Left renal pelvis (tissue), 4 donors: Measurements from ENCODE around the gene ARHGAP21. TPM values are rescaled to one million over a fixed set of nuclear protein-coding genes. Genes with fewer than 3 reads are reported as not detected.
"Not testable (repeated sequence)": the region's sequence is repeated elsewhere in the genome, so short reads cannot be mapped to it uniquely, and the experiment has no call there.

Source experiments
- DNase-seq, 4 donors: peaks; one replicate each; pipeline ENCODE4 v3.0.0-alpha.2; 2013; ENCODE audit warnings: low read depth in 4 of 4, low spot score in 3 of 4
- polyA plus RNA-seq, 4 donors: library from polyadenylated mRNA; unstranded; fragments of 120-200 nt; gene quantifications; one replicate each; pipeline ENCODE4 v1.2.1, GENCODE V29; 2013; ENCODE audit not compliant: insufficient read length in 4 of 4

The ARHGAP21 gene
- polyA plus RNA-seq, 4 donors, result 72.1 to 98.1 (median 87.8) TPM

- no peak for DNase-seq
Observed at GRCh38 chr10:24690961-24691512, 32.6 kb downstream of the ARHGAP21 start.

DNA sequence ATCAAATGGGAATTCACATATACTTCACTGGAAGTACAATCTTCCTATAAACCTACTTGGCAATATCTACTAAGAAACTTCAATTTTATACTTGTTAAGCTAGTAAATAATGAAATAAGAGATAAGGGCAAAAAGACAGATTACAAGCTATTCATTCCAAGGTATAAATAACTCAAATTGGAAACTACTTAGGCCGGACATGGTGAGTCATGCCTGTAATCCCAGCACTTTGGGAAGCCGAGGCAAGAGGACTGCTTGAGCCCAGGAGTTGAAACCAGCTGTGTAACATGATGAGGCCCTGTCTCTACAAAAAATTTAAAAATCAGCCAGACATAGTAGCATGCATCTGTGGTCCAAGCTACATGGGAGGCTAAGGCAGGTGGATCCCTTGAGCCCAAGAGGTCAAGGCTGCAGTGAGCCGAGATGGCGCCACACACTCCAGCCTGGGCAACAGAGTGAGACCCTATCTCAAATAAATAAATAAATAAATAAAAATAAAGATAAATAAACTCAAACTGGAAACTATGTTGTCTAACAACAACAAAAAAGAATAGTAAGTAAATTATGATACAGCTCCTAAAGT lies 37.6 kb downstream of the ARHGAP21 start:
- no peak for DNase-seq

DNA sequence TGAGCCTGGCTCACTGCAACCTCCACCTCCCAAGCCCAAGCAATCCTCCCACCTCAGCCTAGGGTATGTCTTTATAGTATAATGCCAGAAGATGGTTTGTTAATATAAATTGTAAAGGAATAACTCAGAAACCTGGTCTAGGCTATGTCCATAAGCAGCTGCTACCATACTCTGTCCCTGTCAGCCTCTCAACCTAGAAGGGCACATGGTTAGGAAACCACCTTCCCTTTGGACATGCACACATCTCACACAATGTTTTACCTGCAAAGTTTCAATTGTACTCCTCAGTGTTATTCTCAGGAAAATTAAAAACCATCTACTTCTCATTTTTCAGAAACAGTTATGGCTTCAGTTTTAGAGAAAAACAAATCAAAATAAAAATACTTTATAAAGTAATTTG lies 40.1 kb downstream of the ARHGAP21 start:
- no peak for DNase-seq

- DNase-seq, result no peak
Observed at GRCh38 chr10:24681572-24682088, 42.1 kb downstream of the ARHGAP21 start.

GRCh38 chr10:24680647-24681524 lies 42.8 kb downstream of the ARHGAP21 start:
- no peak for DNase-seq

GRCh38 chr10:24678757-24679156 lies 44.9 kb downstream of the ARHGAP21 start:
- no peak for DNase-seq

DNA sequence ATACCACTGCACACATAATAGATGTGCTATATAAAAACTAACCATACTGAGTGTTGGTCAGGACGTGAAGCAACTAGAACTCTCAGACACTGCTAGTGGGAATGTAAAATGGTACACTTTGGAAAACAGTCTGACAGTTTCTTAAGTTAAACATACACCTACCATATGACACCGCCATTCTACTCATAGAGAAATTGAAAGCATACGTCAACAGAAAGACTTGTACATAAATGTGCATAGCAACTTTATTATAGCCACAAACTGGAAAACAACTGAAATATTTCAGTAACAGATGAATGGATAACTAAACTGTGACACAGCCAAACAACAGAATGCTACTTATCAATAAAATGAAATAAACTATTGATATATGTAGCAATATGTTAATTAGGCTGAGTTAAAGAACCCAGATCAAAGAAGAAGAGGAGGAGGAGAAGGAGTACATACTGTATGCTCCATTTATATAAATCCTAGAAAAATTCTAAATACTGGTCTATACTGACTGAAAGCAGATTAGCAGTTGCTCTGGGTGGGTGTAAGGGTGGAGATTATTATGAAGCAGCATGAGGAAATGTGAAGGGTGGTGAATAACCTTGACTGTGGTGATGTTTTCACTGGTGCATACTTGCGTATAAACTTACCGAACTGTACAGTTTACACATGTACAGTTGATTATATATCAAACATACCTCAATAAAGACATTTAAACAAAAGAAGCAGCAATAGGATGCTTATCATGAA lies 48.6 kb downstream of the ARHGAP21 start:
- DNase-seq, result no peak

DNA sequence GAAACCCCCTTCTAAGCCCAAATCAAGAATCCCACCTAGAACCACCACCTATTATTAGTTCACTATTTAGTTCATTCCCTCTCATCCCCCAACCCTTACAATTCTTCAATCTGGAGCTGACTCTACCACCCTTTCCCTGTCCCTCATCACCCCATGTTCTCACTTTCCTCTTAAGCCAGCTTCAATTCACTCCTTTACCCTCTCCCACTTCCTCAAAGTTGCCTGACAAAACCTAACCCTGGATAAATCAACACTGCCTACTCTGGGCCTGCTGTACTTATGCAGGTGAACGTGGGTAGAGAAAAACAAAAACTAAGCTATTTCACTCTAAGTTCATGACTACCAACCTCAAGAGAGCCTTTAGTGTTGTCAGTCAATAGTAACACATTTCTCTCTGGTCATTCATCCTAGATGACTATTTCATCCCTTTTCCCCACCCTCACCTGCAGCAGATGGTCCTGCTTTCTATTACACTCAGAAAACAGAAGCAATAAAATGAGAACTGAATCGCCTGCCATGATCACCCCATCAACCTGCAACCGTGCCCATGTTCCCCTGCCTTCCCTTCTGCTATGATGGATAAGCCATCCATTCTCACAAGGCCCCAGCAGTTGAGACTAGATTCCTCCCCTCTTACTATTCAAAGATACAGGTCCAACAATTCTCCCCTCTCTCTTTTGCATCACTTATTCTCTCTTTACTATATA lies 52.6 kb downstream of the ARHGAP21 start:
- DNase-seq, result no peak

DNA sequence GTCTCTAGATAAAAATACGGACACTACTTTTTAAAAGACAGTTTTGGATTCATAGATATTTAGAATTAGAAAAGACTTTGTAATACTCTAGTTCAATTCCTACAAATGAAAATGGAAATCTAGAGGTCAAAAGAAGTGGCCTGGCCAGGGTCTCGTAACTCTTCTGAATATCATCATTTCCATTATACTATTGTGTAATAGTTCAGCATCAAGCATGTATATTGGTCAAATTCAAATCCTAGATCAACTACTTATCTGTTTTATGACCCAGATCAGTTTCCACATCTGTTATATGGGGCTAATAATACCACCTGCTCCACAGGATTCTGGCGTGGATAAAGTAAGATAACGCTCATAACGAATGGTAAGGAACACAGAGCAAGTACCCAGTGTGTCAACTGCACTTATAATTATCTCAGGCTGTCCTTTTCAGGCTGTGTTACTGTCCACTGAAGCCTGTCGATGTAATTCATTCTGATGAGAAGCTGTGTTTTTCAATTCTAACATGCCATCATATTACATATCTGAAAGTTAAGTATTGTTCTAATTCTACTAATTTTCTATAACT lies 54.3 kb downstream of the ARHGAP21 start:
- DNase-seq, result no peak

GRCh38 chr10:24668247-24668646 lies 55.4 kb downstream of the ARHGAP21 start:
- no peak for DNase-seq

DNA sequence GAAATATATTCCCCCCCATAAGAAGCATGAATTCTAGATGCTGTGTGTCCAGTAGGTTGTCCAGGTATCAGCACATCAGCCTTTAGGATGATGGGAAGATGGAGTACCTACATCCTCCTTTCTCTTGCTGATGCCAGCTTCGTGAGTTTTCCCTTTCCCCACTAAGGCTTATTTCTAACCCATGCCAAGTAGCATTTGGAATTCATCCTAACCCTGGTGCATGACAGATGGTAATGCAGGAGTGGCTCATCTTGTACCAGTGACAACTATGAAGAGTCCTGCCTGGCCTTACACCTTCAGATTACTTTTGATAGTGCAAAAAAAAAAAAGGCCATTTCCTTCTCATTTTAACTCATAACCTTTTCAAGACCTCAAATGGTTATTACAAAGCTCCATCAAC lies 58.7 kb downstream of the ARHGAP21 start:
- DNase-seq, result no peak

GRCh38 chr10:24661376-24661775 lies 62.3 kb downstream of the ARHGAP21 start:
- no peak for DNase-seq

GRCh38 chr10:24658319-24658718 lies 65.4 kb downstream of the ARHGAP21 start:
- DNase-seq, result not testable (repeated sequence)

GRCh38 chr10:24656326-24656725 lies 67.4 kb downstream of the ARHGAP21 start:
- not testable (repeated sequence) for DNase-seq

DNA sequence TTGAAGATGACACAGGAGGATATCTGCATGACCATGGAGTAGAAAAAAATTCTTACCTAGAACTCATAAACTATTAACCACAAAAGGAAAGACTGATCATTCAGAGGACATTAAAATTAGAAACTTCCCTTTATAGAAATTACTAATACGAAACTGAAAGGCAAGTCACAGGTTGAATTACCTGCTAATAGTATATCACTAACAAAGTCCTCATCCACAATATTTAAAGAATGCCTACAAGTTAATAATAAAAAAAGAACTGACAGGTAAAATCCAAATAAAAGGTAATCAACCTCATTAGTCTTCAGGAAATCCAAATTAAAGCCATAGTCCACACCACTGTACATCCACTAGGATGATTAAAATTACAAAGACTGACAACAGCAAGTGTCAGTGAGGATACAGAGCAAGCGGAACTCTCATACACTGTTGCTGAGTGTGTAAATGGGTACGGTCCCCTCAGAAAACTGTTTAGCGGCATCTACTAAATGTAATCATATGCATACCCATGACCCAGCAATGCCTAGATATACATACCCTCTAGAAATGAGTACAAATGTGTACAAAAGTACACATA lies 71.2 kb downstream of the ARHGAP21 start:
- DNase-seq, result no peak

DNA sequence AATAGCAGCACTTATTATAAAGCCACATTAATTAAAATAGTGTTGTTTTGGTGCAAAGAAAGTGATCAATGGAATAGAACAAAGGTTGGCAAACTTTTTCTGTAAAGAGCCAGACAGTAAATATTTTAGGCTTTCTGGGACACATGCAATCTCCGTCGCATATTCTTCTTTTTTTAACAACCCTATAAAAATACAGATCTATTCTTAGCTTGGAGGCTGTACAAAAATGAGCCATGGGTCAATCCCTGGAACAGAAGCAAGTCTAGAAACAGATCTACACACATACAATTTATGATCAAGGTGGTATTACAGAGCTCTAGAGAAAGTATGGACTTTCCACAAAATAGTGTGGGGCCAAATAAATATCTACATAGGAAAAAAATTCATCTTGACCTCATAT lies 71.8 kb downstream of the ARHGAP21 start:
- no peak for DNase-seq

- no peak for DNase-seq
Observed at GRCh38 chr10:24650669-24651391, 72.9 kb downstream of the ARHGAP21 start.

DNA sequence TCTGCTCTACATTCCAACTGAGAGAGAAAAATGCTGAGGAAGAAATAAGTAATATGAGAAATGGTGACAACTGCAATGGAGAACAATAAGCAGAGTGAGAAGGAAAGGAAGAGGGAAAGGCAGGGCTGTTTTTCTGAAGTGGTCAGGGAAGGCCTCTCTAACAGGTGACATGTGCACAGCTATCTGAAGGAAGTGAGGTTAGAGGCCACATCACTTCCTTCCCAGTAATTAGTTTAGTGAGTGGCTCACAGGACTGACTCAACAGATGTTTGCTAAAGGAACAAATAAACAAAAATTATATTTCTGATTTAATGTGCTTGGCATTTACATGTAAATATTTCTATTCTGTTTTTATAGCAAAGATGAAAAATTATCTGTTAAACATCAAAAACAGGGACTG lies 77.9 kb downstream of the ARHGAP21 start:
- no peak for DNase-seq

DNA sequence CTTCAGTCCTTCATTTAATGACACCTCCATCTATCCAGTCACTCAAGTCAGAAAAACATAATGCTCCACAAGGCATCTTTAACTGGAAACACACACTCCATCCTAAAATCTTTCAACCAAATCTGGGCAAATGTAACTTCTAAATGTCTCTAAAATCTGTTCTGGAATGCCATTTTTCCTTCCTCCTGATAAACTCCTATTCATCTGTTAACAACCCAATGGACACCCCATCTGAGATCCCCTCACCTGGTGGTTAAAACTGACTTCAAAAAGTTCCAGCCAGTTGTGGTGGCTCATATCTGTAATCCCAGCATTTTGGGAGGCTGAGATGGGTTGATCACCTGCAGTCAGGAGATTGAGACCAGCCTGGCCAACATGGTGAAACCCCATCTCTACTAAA lies 78.7 kb downstream of the ARHGAP21 start:
- no peak for DNase-seq
